ENCODE measurements around the gene AHRR.
A peak's percentile ranks its signal among the peaks of the same experiment; 100 is the strongest.

Gene AHRR

DNA sequence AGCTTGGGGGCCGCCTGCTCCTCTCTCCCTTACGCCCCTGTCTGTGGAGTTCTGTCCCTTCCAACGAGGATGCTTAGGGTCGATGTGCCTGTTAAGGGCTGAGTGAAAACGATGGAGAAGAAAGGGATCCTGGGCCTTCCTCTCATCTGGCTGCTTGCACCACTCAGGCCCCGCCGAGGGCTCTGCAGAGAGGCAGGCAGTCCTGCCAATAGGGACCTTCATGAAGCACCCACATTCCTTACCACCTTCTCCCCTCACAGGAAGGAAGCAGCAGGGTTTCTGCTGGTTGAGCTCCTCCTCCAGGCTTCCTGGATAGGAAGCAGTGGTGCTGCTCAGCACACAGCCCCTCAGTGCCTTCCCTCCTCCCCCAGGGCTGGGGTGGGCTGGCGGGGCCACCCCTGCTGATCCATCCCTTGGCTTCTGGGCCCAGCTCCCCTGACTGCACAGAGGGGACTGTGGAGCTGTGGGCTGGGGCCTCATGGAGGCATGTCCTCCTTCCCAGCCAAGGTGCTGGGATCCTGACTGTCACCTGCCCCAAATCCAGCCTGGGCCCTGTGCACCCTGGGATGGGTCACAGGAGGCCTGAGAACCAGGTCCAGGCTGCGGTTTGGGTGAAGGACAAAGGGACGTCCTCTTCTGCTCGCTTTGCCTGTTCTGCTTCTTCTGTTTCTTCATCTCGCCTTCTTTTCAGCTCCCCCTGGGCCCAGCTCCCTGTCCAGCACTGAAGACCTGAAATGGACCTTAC, 50.5 kb downstream of the AHRR start:
- Mint-ChIP-seq H3K4me3 (no peak overlapping the region), H3K27me3 (peaks cover 2% of the 10 kb centered on the region), H3K27ac (peak overlapping the region; percentile 90), H3K4me1 (peaks cover 36% of the 10 kb centered on the region), H3K36me3 (peaks cover 7% of the 10 kb centered on the region), H3K9me3 (no peaks in the 10 kb centered on the region)

DNA sequence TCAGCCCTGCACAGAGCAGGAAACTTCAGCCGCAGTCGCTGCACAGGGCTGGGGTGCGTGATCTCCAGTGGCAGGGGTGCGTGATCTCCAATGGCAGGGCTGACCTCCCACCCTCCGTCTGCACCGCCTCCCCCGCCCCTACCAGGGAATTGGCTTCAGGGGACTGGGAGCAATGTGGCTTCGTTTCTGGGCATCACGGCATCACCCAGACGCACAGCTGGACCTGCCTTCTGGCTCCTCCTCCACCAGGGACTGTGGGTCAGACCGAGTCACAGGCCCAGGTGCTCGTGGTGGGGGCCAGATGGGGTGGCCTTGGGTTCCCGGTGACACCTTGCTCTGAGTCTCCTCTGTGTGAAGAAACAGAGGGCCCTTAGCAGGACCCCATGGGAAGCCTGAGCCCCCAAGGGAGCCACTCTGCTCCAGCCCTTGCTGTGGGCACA, 51.1 kb downstream of the AHRR start:
- Mint-ChIP-seq H3K4me1 (peaks cover 37% of the 10 kb centered on the region), H3K36me3 (peaks cover 5% of the 10 kb centered on the region), H3K4me3 (no peak overlapping the region), H3K27ac (peak overlapping the region; percentile 90), H3K9me3 (no peaks in the 10 kb centered on the region), H3K27me3 (peaks cover 2% of the 10 kb centered on the region)

DNA sequence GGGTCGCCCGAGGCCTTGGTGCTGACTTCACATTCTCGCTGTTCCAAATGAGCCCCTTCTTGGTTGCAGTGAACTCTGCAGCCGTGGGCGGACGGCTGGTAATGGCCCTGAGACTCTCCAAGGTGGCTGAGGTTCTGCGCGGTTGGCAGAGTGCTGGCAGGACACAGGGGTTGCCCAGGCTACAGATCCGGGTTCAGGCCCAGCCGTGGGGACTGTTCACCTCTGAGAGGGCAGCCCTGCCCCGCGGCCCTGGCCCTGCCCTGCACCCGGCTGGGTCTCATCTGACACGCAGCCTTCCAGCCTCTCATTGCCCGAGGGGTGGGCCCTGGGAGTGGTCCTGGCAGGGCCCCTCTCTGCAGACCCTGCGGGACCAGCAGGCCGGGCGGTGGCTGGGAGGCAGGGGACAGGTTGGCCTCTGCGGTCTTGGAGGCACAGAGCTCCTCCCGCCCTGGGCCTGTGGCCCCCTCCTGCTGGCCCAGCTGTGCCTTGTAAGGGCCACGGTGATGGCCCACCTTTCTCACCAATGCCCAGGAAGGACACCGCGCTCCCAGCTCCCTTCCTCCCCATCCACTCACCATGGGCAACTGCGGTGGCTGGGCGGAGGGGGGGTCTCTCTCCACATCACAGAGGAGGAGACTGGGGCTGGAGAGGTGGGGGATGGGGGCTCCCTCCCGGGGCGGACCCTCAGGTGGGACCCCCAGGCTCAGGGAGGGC, 51.6 kb downstream of the AHRR start:
- Mint-ChIP-seq H3K27me3 (peaks cover 2% of the 10 kb centered on the region), H3K27ac (peak overlapping the region; percentile 62), H3K9me3 (no peaks in the 10 kb centered on the region), H3K4me3 (no peak overlapping the region), H3K36me3 (peaks cover 3% of the 10 kb centered on the region), H3K4me1 (peaks cover 43% of the 10 kb centered on the region)

- H3K36me3 Mint-ChIP-seq: peaks cover 3% of the 10 kb centered on the region
- H3K9me3 Mint-ChIP-seq: no peaks in the 10 kb centered on the region
- peaks cover 43% of the 10 kb centered on the region for H3K4me1 Mint-ChIP-seq
- H3K27ac Mint-ChIP-seq: peak overlapping the region; percentile 95
- peaks cover 2% of the 10 kb centered on the region for H3K27me3 Mint-ChIP-seq
- peak overlapping the region; percentile 78 for H3K4me3 Mint-ChIP-seq
Measured at GRCh38 chr5:373710-374602, 52.4 kb downstream of the AHRR start.

- no peaks in the 10 kb centered on the region for H3K9me3 Mint-ChIP-seq
- peak overlapping the region; percentile 78 for H3K4me3 Mint-ChIP-seq
- H3K27me3 Mint-ChIP-seq: peaks cover 2% of the 10 kb centered on the region
- H3K27ac Mint-ChIP-seq: peak overlapping the region; percentile 95
- H3K4me1 Mint-ChIP-seq: peaks cover 43% of the 10 kb centered on the region
- peaks cover 3% of the 10 kb centered on the region for H3K36me3 Mint-ChIP-seq
Measured at GRCh38 chr5:374631-375335, 53.3 kb downstream of the AHRR start.

- Mint-ChIP-seq H3K9me3 (no peaks in the 10 kb centered on the region), H3K4me3 (peak overlapping the region; percentile 15), H3K36me3 (peaks cover 3% of the 10 kb centered on the region), H3K4me1 (peaks cover 50% of the 10 kb centered on the region), H3K27me3 (peaks cover 2% of the 10 kb centered on the region), H3K27ac (peak overlapping the region; percentile 95)
Measured at GRCh38 chr5:375336-375920, 53.9 kb downstream of the AHRR start.

DNA sequence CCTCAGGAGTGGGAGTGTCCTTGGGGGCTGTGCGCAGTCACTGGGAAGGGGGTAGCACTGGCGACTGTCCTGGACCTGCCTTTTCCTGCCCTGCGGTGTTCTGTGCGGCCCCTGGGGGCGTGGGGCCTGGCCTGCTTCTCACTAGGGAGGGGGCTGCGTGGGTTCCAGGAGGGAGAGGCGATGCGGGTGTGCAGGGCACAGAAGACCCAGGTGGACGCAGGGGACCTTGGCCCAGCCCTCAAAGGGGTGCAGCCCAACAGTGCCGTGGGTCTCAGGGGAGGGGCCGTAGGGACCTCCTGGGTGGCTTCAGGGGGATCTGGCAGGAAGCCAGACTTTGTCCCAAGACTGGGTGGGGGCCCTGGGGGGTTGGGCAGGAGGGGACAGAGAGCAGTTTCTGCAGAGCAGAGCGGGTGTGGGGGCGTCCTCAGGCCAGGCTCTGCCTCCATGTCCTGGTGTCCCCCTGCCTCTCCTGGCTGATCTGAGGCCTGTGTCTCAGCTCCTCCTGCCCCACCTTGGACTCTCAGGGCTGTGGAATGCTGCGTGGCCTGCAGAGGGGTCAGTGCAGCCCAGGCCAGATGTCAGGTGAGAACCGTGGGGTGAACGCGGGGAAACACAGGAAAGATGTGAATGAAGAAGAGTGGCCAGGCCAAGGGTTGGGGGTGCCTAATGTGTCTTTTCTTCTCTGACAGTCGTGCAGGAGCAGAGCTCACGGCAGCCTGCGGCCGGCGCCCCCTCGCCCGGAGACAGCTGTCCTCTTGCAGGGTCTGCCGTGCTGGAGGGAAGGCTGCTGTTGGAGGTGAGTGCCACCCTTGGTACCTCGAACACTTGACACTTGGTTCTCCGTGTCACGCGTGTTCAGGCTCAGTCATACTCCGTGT, 54.6 kb downstream of the AHRR start:
- no peak overlapping the region for H3K4me3 Mint-ChIP-seq
- H3K27me3 Mint-ChIP-seq: peaks cover 2% of the 10 kb centered on the region
- H3K9me3 Mint-ChIP-seq: no peaks in the 10 kb centered on the region
- peaks cover 3% of the 10 kb centered on the region for H3K36me3 Mint-ChIP-seq
- H3K27ac Mint-ChIP-seq: peak overlapping the region; percentile 74
- peaks cover 57% of the 10 kb centered on the region for H3K4me1 Mint-ChIP-seq

- H3K36me3 Mint-ChIP-seq: peaks cover 4% of the 10 kb centered on the region
- H3K4me3 Mint-ChIP-seq: no peak overlapping the region
- H3K9me3 Mint-ChIP-seq: peaks cover 2% of the 10 kb centered on the region
- H3K27ac Mint-ChIP-seq: peak overlapping the region; percentile 74
- H3K4me1 Mint-ChIP-seq: peaks cover 58% of the 10 kb centered on the region
- H3K27me3 Mint-ChIP-seq: peaks cover 2% of the 10 kb centered on the region
Measured at GRCh38 chr5:376799-377325, 55.3 kb downstream of the AHRR start.

GRCh38 chr5:377326-377981, 55.9 kb downstream of the AHRR start:
- Mint-ChIP-seq H3K27ac (peak overlapping the region; percentile 97), H3K4me3 (no peak overlapping the region), H3K27me3 (peaks cover 2% of the 10 kb centered on the region), H3K36me3 (peaks cover 7% of the 10 kb centered on the region), H3K4me1 (peaks cover 61% of the 10 kb centered on the region), H3K9me3 (peaks cover 7% of the 10 kb centered on the region)

- Mint-ChIP-seq H3K9me3 (peaks cover 7% of the 10 kb centered on the region), H3K4me3 (peak overlapping the region; percentile 83), H3K27ac (peak overlapping the region; percentile 97)
Measured at GRCh38 chr5:378301-378891, 56.9 kb downstream of the AHRR start.

GRCh38 chr5:378976-379742, 57.6 kb downstream of the AHRR start:
- Mint-ChIP-seq H3K27me3 (peaks cover 2% of the 10 kb centered on the region), H3K4me3 (peak overlapping the region; percentile 83), H3K36me3 (peaks cover 10% of the 10 kb centered on the region), H3K27ac (peak overlapping the region; percentile 97), H3K9me3 (peaks cover 7% of the 10 kb centered on the region), H3K4me1 (peaks cover 70% of the 10 kb centered on the region)

More at GRCh38 chr5:378301-378891, 56.9 kb downstream of the AHRR start:
- Mint-ChIP-seq H3K4me1 (peaks cover 66% of the 10 kb centered on the region), H3K27me3 (peaks cover 2% of the 10 kb centered on the region), H3K36me3 (peaks cover 7% of the 10 kb centered on the region)

GRCh38 chr5:380701-381309, 59.3 kb downstream of the AHRR start:
- Mint-ChIP-seq H3K36me3 (peaks cover 14% of the 10 kb centered on the region), H3K4me1 (peaks cover 61% of the 10 kb centered on the region), H3K27me3 (no peaks in the 10 kb centered on the region), H3K27ac (peak overlapping the region; percentile 83), H3K9me3 (peaks cover 12% of the 10 kb centered on the region), H3K4me3 (peak overlapping the region; percentile 42)

Measured in activated naive CD4-positive, alpha-beta T cell treated with anti-CD3 and anti-CD28 coated beads, Interleukin-2, amount 50 U/mL, for 24 hours (primary cell).